ENCODE measurements around the gene ERI3.

The ERI3 gene

GRCh38 chr1:44318097-44319088 lies 36.7 kb downstream of the ERI3 start:
- Mint-ChIP-seq H3K4me1 (ENCODE audit: low read depth in 2 of 2) (peaks cover 2 to 8% of the 10 kb centered on the region in 2 donors), H3K27me3 (no peaks in the 10 kb centered on the region), H3K4me3 (no peak overlapping the region), H3K9me3 (no peaks in the 10 kb centered on the region), H3K36me3 (ENCODE audit: insufficient read depth) (peaks cover 12% of the 10 kb centered on the region), H3K27ac (peak overlapping the region; percentile 36 to 69)
- ATAC-seq (replicated peaks) (peak; percentile 33), DNase-seq (peak; percentile 40 to 51 (median 40))

DNA sequence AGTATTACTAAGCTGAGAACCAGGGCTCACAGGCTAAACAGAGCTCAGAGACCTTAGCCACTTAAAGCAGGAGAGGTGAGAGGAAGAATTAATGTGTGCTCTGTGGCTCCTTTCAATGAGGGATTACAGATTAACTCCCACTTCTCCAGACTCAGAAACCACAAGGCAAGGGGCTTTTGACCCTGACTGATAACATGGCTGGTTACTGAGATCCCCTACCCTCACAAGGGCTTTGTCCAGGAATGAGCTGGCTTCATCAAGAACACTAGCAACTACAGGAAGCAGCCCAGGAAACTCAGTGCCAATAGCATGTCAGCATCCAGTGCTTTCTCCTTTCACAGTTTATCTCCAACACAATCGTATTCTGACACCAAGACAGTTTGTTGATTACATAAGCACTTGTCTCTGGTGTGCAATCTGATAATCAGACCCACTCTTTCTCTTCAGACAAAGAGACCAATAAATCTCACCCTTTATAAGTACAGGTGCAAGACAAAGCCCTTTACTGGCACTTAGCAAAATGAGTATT lies 38.8 kb downstream of the ERI3 start:
- peaks cover 12% of the 10 kb centered on the region for H3K36me3 Mint-ChIP-seq (ENCODE audit: insufficient read depth)
- H3K4me1 Mint-ChIP-seq (ENCODE audit: low read depth in 2 of 2), result peaks cover 0 to 2% of the 10 kb centered on the region in 2 donors
- H3K27me3 Mint-ChIP-seq, result no peaks in the 10 kb centered on the region

GRCh38 chr1:44315521-44315920 lies 39.5 kb downstream of the ERI3 start:
- H3K4me3 Mint-ChIP-seq, result no peak overlapping the region
- no peak for ATAC-seq (replicated peaks)
- peaks cover 17% of the 10 kb centered on the region for H3K36me3 Mint-ChIP-seq (ENCODE audit: insufficient read depth)
- H3K4me1 Mint-ChIP-seq (ENCODE audit: low read depth in 2 of 2), result peaks cover 2 to 5% of the 10 kb centered on the region in 2 donors
- no peaks in the 10 kb centered on the region for H3K27me3 Mint-ChIP-seq
- H3K9me3 Mint-ChIP-seq, result no peaks in the 10 kb centered on the region
- H3K27ac Mint-ChIP-seq, result no peak overlapping the region
- DNase-seq, result no peak

More for the DNA sequence above, 38.8 kb downstream of the ERI3 start:
- Mint-ChIP-seq H3K9me3 (no peaks in the 10 kb centered on the region), H3K27ac (peak overlapping the region in 1 of 2 donors; percentile 9), H3K4me3 (no peak overlapping the region)
- DNase-seq (no peak), ATAC-seq (replicated peaks) (no peak)

DNA sequence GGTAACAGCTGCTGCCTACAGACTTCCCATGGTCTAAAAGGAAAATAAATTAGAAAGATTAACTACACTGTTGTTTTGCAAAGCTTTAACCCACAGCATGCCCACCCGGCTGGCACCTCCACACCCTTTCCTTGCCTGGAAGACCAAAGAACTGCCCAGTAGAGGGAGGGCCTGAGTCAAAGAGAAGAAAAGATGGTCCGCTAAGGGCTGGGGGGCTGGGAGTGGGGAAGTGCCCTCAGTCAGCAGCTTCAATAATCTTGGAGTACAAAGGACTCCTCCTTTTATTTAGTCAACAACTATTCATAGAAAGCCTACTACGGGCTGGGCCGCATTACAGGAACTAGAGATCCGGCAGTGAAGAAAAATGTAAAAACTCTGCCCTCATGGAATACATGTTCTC lies 40.6 kb downstream of the ERI3 start:
- ATAC-seq (replicated peaks) (no peak), DNase-seq (no peak)
- no peak overlapping the region for H3K4me3 Mint-ChIP-seq
- H3K36me3 Mint-ChIP-seq (ENCODE audit: insufficient read depth), result peaks cover 17% of the 10 kb centered on the region
- H3K9me3 Mint-ChIP-seq, result no peaks in the 10 kb centered on the region
- H3K4me1 Mint-ChIP-seq (ENCODE audit: low read depth in 2 of 2), result peaks cover 2 to 5% of the 10 kb centered on the region in 2 donors
- no peak overlapping the region for H3K27ac Mint-ChIP-seq
- no peaks in the 10 kb centered on the region for H3K27me3 Mint-ChIP-seq

GRCh38 chr1:44313265-44313918 lies 41.7 kb downstream of the ERI3 start:
- H3K27ac Mint-ChIP-seq, result peak overlapping the region in 1 of 2 donors; percentile 67
- peaks cover 22% of the 10 kb centered on the region for H3K36me3 Mint-ChIP-seq (ENCODE audit: insufficient read depth)
- ATAC-seq (replicated peaks) (no peak), DNase-seq (no peak)
- no peaks in the 10 kb centered on the region for H3K9me3 Mint-ChIP-seq
- H3K27me3 Mint-ChIP-seq, result no peaks in the 10 kb centered on the region
- H3K4me3 Mint-ChIP-seq, result no peak overlapping the region
- peaks cover 2 to 5% of the 10 kb centered on the region in 2 donors for H3K4me1 Mint-ChIP-seq (ENCODE audit: low read depth in 2 of 2)

GRCh38 chr1:44312399-44313196 lies 42.5 kb downstream of the ERI3 start:
- no peaks in the 10 kb centered on the region for H3K9me3 Mint-ChIP-seq
- H3K27me3 Mint-ChIP-seq, result no peaks in the 10 kb centered on the region
- H3K27ac Mint-ChIP-seq, result peak overlapping the region; percentile 22 to 44
- peaks cover 2 to 5% of the 10 kb centered on the region in 2 donors for H3K4me1 Mint-ChIP-seq (ENCODE audit: low read depth in 2 of 2)
- no peak overlapping the region for H3K4me3 Mint-ChIP-seq
- DNase-seq (no peak), ATAC-seq (replicated peaks) (no peak)
- H3K36me3 Mint-ChIP-seq (ENCODE audit: insufficient read depth), result peaks cover 24% of the 10 kb centered on the region

GRCh38 chr1:44310006-44310405 lies 45.1 kb downstream of the ERI3 start:
- H3K27me3 Mint-ChIP-seq, result no peaks in the 10 kb centered on the region
- ATAC-seq (replicated peaks) (no peak), DNase-seq (no peak)
- H3K4me3 Mint-ChIP-seq, result no peak overlapping the region
- peaks cover 2 to 5% of the 10 kb centered on the region in 2 donors for H3K4me1 Mint-ChIP-seq (ENCODE audit: low read depth in 2 of 2)
- H3K9me3 Mint-ChIP-seq, result no peaks in the 10 kb centered on the region
- H3K36me3 Mint-ChIP-seq (ENCODE audit: insufficient read depth), result peaks cover 26% of the 10 kb centered on the region
- H3K27ac Mint-ChIP-seq, result no peak overlapping the region

GRCh38 chr1:44305962-44306422 lies 49.1 kb downstream of the ERI3 start:
- no peaks in the 10 kb centered on the region for H3K9me3 Mint-ChIP-seq
- peaks cover 2 to 4% of the 10 kb centered on the region in 2 donors for H3K4me1 Mint-ChIP-seq (ENCODE audit: low read depth in 2 of 2)
- H3K36me3 Mint-ChIP-seq (ENCODE audit: insufficient read depth), result peaks cover 36% of the 10 kb centered on the region
- H3K27me3 Mint-ChIP-seq, result no peaks in the 10 kb centered on the region
- DNase-seq (no peak), ATAC-seq (replicated peaks) (no peak)
- H3K27ac Mint-ChIP-seq, result peak overlapping the region in 1 of 2 donors; percentile 63
- H3K4me3 Mint-ChIP-seq, result no peak overlapping the region

- Mint-ChIP-seq H3K4me1 (ENCODE audit: low read depth in 2 of 2) (peaks cover 0 to 2% of the 10 kb centered on the region in 2 donors), H3K27me3 (no peaks in the 10 kb centered on the region), H3K27ac (no peak overlapping the region), H3K4me3 (no peak overlapping the region), H3K36me3 (ENCODE audit: insufficient read depth) (peaks cover 30% of the 10 kb centered on the region), H3K9me3 (no peaks in the 10 kb centered on the region)
- DNase-seq (no peak), ATAC-seq (replicated peaks) (no peak)
Measured at GRCh38 chr1:44303532-44303931, 51.5 kb downstream of the ERI3 start.

DNA sequence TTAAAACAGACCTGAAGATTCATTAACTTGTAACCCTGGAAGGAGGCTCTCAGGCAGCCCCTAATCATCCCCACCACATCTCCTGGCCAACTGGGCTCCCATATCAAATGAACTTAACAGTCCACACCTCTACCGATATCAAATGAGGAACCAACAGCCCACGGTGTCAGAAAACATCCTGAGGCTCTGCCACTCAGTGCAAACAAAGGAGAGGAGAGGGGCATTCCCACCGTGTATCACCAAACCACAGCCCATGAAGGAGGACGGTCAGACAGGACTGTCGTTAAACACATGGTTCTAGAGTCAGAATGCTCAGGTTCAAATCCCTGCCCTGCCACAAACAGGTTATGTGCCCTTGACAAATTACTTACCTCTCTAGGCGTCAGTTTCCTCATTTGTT lies 52.5 kb downstream of the ERI3 start:
- Mint-ChIP-seq H3K4me3 (no peak overlapping the region), H3K27ac (no peak overlapping the region), H3K27me3 (no peaks in the 10 kb centered on the region), H3K36me3 (ENCODE audit: insufficient read depth) (peaks cover 22% of the 10 kb centered on the region), H3K4me1 (ENCODE audit: low read depth in 2 of 2) (peaks cover 0 to 2% of the 10 kb centered on the region in 2 donors), H3K9me3 (no peaks in the 10 kb centered on the region)
- DNase-seq (no peak), ATAC-seq (replicated peaks) (no peak)

- no peak for DNase-seq
- Mint-ChIP-seq H3K27ac (no peak overlapping the region), H3K4me3 (no peak overlapping the region), H3K4me1 (ENCODE audit: low read depth in 2 of 2) (peaks cover 0 to 2% of the 10 kb centered on the region in 2 donors), H3K27me3 (no peaks in the 10 kb centered on the region), H3K36me3 (ENCODE audit: insufficient read depth) (peaks cover 18% of the 10 kb centered on the region), H3K9me3 (no peaks in the 10 kb centered on the region)
- ATAC-seq (replicated peaks), result no peak
Measured at GRCh38 chr1:44301442-44301841, 53.6 kb downstream of the ERI3 start.

GRCh38 chr1:44300852-44301251 lies 54.2 kb downstream of the ERI3 start:
- peaks cover 0 to 2% of the 10 kb centered on the region in 2 donors for H3K4me1 Mint-ChIP-seq (ENCODE audit: low read depth in 2 of 2)
- no peak for DNase-seq
- H3K4me3 Mint-ChIP-seq, result no peak overlapping the region
- no peaks in the 10 kb centered on the region for H3K9me3 Mint-ChIP-seq
- H3K27ac Mint-ChIP-seq, result no peak overlapping the region
- peaks cover 18% of the 10 kb centered on the region for H3K36me3 Mint-ChIP-seq (ENCODE audit: insufficient read depth)
- H3K27me3 Mint-ChIP-seq, result no peaks in the 10 kb centered on the region
- ATAC-seq (replicated peaks), result no peak
